ENCODE measurements around the gene KLHL42. TPM values are rescaled to one million over a fixed set of nuclear protein-coding genes. Genes with fewer than 3 reads are reported as not detected.

Gene KLHL42
- polyA plus RNA-seq, 2 of the 4 experiments (the other 2 are of a cell fraction) = 15.2 to 29.1 TPM

DNA sequence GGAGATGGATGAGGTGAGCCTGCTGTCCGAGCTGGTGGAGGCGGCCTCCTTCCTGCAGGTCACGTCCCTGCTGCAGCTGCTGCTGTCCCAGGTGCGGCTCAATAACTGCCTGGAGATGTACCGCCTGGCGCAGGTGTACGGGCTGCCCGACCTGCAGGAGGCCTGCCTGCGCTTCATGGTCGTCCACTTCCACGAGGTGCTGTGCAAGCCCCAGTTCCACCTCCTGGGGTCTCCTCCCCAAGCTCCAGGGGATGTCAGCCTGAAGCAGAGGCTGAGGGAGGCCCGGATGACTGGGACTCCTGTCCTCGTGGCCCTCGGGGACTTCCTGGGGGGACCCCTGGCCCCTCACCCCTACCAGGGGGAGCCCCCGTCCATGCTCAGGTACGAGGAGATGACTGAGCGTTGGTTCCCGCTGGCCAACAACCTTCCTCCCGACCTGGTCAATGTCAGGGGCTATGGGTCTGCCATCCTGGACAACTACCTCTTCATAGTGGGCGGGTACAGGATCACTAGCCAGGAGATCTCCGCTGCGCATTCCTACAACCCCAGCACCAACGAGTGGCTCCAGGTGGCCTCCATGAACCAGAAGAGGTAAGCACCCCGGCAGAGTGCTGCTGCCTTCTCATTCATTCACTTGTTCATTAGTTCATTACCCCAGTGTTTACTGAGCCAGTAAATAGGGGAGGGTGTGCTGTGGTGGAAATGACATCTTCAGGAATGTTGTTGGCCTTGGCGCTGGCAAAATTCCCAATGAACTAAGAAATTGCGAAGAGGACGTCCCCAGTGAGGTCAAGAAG lies 777 bp downstream of the KLHL42 start:
- peak; percentile 27 to 28 for DNase-seq (ENCODE audit: low read depth in 1 of 2, low spot score in 1 of 2)
- ATAC-seq = peak; percentile 58 to 64
- Histone ChIP-seq H3K9me3 (no peaks in the 10 kb centered on the region), H3K4me2 (peak overlapping the region; percentile 97), H3K27ac (peak overlapping the region; percentile 92 to 97), H3K4me1 (peaks cover 33% of the 10 kb centered on the region), H3K4me3 (peak overlapping the region; percentile 66)
- 12% methylated on average over 16 of the region's 27 CpGs for WGBS (ENCODE audit: missing lambda C conversion rate)
- no peak for TF ChIP-seq ZFP36 (IDR thresholded peaks at IDR 0.05; ENCODE audit: borderline replicate concordance, partially characterized antibody)
- TF ChIP-seq, protein P1, sequence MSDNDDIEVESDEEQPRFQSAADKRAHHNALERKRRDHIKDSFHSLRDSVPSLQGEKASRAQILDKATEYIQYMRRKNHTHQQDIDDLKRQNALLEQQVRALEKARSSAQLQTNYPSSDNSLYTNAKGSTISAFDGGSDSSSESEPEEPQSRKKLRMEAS (IDR thresholded peaks at IDR 0.05) = peak; percentile 15; the same call in 1 of the 2 replicates
- ChIA-PET CTCF (interaction anchor here (0.6 to 3.0 kb wide), 9 partner anchors 8 to 160 kb away, joined by 3 to 9 read pairs (median 5); no protein-coding TSS in a partner anchor), POLR2A (interaction anchor here (0.5 to 2.4 kb wide), 9 partner anchors 12 to 411 kb away, joined by 3 to 15 read pairs (median 6); partner anchors contain the start of gene CCDC91)
- no peak for FAIRE-seq

DNA sequence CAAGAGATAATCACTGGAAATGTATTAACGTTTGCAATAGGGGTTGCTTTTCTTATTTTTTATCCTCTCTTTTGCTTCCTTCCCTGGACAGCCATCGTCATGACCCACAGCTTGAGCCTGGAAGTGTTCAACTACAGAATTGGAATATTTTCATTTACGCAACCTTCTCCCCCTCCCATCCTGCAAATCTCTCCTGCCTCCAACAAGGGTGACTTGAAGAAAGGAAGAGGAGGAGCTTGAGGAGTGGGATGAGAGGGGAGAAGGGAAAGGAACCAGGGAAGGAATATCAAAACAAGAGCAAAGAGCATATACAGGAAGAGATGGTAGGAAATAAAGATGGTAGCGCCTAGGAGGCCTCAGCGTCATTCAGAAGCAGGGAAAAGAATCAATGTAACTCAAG lies 1.6 kb downstream of the KLHL42 start:
- ATAC-seq (no peak), FAIRE-seq (no peak), DNase-seq (ENCODE audit: low read depth in 1 of 2, low spot score in 1 of 2) (no peak)
- no peak for TF ChIP-seq MYC (IDR thresholded peaks at IDR 0.05; ENCODE audit: borderline replicate concordance, low read length)
- no peak for TF ChIP-seq TFCP2L1 (CRISPR knock-in tag; IDR thresholded peaks at IDR 0.05)
- TF ChIP-seq, protein P2, sequence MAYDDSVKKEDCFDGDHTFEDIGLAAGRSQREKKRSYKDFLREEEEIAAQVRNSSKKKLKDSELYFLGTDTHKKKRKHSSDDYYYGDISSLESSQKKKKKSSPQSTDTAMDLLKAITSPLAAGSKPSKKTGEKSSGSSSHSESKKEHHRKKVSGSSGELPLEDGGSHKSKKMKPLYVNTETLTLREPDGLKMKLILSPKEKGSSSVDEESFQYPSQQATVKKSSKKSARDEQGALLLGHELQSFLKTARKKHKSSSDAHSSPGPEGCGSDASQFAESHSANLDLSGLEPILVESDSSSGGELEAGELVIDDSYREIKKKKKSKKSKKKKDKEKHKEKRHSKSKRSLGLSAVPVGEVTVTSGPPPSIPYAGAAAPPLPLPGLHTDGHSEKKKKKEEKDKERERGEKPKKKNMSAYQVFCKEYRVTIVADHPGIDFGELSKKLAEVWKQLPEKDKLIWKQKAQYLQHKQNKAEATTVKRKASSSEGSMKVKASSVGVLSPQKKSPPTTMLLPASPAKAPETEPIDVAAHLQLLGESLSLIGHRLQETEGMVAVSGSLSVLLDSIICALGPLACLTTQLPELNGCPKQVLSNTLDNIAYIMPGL (CRISPR knock-in tag; IDR thresholded peaks at IDR 0.05; ENCODE audit: borderline replicate concordance) = no peak
- no peak for TF ChIP-seq FOSL2 (IDR thresholded peaks at IDR 0.05)
- TF ChIP-seq FOSL2 (CRISPR knock-in tag; IDR thresholded peaks at IDR 0.05) = no peak
- TF ChIP-seq RAD21 (conservative IDR thresholded peaks at IDR 0.05 in 1 of 2, IDR thresholded peaks at IDR 0.05 in 1 of 2) = no peak
- TF ChIP-seq MAFK (IDR thresholded peaks at IDR 0.05; ENCODE audit: partially characterized antibody) = no peak
- TF ChIP-seq ESRRA (IDR thresholded peaks at IDR 0.05; ENCODE audit: borderline replicate concordance, low read length) = no peak
- TF ChIP-seq, protein P3, sequence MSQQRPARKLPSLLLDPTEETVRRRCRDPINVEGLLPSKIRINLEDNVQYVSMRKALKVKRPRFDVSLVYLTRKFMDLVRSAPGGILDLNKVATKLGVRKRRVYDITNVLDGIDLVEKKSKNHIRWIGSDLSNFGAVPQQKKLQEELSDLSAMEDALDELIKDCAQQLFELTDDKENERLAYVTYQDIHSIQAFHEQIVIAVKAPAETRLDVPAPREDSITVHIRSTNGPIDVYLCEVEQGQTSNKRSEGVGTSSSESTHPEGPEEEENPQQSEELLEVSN (IDR thresholded peaks at IDR 0.05; ENCODE audit: borderline replicate concordance, low read depth) = no peak
- TF ChIP-seq, protein P4, sequence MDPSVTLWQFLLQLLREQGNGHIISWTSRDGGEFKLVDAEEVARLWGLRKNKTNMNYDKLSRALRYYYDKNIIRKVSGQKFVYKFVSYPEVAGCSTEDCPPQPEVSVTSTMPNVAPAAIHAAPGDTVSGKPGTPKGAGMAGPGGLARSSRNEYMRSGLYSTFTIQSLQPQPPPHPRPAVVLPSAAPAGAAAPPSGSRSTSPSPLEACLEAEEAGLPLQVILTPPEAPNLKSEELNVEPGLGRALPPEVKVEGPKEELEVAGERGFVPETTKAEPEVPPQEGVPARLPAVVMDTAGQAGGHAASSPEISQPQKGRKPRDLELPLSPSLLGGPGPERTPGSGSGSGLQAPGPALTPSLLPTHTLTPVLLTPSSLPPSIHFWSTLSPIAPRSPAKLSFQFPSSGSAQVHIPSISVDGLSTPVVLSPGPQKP (IDR thresholded peaks at IDR 0.05; ENCODE audit: low read depth, low read length) = no peak
- TF ChIP-seq EHMT2 (IDR thresholded peaks at IDR 0.05; ENCODE audit: low read depth) = no peak
- no peak for TF ChIP-seq ZNF302 (CRISPR knock-in tag; IDR thresholded peaks at IDR 0.05)
- TF ChIP-seq FOSB (CRISPR knock-in tag; IDR thresholded peaks at IDR 0.05) = no peak
- TF ChIP-seq, protein P5, sequence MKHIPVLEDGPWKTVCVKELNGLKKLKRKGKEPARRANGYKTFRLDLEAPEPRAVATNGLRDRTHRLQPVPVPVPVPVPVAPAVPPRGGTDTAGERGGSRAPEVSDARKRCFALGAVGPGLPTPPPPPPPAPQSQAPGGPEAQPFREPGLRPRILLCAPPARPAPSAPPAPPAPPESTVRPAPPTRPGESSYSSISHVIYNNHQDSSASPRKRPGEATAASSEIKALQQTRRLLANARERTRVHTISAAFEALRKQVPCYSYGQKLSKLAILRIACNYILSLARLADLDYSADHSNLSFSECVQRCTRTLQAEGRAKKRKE (CRISPR knock-in tag; IDR thresholded peaks at IDR 0.05; ENCODE audit: low read depth) = no peak
- no peak for TF ChIP-seq EP300 (IDR thresholded peaks at IDR 0.05)
- no peak for TF ChIP-seq KDM5A (IDR thresholded peaks at IDR 0.05)
- no peak for TF ChIP-seq FOXS1 (CRISPR knock-in tag; IDR thresholded peaks at IDR 0.05)
- TF ChIP-seq, protein P6, sequence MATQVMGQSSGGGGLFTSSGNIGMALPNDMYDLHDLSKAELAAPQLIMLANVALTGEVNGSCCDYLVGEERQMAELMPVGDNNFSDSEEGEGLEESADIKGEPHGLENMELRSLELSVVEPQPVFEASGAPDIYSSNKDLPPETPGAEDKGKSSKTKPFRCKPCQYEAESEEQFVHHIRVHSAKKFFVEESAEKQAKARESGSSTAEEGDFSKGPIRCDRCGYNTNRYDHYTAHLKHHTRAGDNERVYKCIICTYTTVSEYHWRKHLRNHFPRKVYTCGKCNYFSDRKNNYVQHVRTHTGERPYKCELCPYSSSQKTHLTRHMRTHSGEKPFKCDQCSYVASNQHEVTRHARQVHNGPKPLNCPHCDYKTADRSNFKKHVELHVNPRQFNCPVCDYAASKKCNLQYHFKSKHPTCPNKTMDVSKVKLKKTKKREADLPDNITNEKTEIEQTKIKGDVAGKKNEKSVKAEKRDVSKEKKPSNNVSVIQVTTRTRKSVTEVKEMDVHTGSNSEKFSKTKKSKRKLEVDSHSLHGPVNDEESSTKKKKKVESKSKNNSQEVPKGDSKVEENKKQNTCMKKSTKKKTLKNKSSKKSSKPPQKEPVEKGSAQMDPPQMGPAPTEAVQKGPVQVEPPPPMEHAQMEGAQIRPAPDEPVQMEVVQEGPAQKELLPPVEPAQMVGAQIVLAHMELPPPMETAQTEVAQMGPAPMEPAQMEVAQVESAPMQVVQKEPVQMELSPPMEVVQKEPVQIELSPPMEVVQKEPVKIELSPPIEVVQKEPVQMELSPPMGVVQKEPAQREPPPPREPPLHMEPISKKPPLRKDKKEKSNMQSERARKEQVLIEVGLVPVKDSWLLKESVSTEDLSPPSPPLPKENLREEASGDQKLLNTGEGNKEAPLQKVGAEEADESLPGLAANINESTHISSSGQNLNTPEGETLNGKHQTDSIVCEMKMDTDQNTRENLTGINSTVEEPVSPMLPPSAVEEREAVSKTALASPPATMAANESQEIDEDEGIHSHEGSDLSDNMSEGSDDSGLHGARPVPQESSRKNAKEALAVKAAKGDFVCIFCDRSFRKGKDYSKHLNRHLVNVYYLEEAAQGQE (IDR thresholded peaks at IDR 0.05) = no peak
- no peak for TF ChIP-seq EHF (CRISPR knock-in tag; IDR thresholded peaks at IDR 0.05)
- WGBS (ENCODE audit: missing lambda C conversion rate) = 70% methylated on average over 5 of the region's 5 CpGs
- POLR2A ChIA-PET = no interaction called here
- CTCF ChIA-PET = interaction anchor here (0.6 to 3.0 kb wide), 3 partner anchors 9 to 934 kb away, joined by 3 to 9 read pairs (median 5); no protein-coding TSS in a partner anchor
- Histone ChIP-seq H3K27ac (0 out of 6 replicates have a peak overlapping the region, but pooled peaks of 1 of the 2 experiments have one; percentile 6), H3K4me2 (peak overlapping the region; percentile 97), H3K4me1 (peaks cover 37% of the 10 kb centered on the region), H3K9me3 (no peaks in the 10 kb centered on the region), H3K4me3 (peak overlapping the region; percentile 66; the same call in 1 of the 3 replicates)
